Activated CD8-positive, alpha-beta memory T cell treated with anti-CD3 and anti-CD28 coated beads for 1 hour (primary cell): ENCODE results near the gene PLAC9.
"Not testable (repeated sequence)": the region's sequence is repeated elsewhere in the genome, so short reads cannot be mapped to it uniquely, and the experiment has no call there.

ENCODE experiments used
- DNase-seq, 2 donors: peaks; one replicate each; pipeline ENCODE4 v3.0.0-alpha.2; 2020; ENCODE audit warnings: low read depth in 1 of 2; ENCODE audit errors: extremely low read depth in 1 of 2

PLAC9 gene

GRCh38 chr10:80132299-80133139 lies at the start of gene PLAC9:
PLAC9 (plus strand) TSS chr10:80132730; CDS start chr10:80132763, 33 bp downstream.
- DNase-seq = no peak

- no peak for DNase-seq
Observed at GRCh38 chr10:80090121-80090520, 42.4 kb upstream of the PLAC9 start.

GRCh38 chr10:80094231-80094630 lies 38.3 kb upstream of the PLAC9 start:
- no peak for DNase-seq

DNA sequence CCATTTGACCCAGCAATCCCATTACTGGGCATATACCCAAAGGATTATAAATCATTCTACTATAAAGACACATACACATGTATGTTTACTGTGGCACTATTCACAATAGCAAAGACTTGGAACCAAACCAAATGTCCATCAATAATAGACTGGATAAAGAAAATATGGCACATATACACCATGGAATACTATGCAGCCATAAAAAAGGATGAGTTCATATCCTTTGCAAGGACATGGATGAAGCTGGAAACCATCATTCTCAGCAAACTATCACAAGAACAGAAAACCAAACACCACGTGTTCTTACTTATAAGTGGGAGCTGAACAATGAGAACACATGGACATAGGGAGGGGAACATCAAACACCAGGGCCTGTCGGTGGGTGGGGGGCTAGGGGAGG lies 34.3 kb upstream of the PLAC9 start:
- not testable (repeated sequence) for DNase-seq

GRCh38 chr10:80099295-80099694 lies 33.2 kb upstream of the PLAC9 start:
- DNase-seq = not testable (repeated sequence)

GRCh38 chr10:80100116-80100515 lies 32.4 kb upstream of the PLAC9 start:
- DNase-seq = no peak

GRCh38 chr10:80100861-80101695 lies 31.5 kb upstream of the PLAC9 start:
- DNase-seq = no peak

DNA sequence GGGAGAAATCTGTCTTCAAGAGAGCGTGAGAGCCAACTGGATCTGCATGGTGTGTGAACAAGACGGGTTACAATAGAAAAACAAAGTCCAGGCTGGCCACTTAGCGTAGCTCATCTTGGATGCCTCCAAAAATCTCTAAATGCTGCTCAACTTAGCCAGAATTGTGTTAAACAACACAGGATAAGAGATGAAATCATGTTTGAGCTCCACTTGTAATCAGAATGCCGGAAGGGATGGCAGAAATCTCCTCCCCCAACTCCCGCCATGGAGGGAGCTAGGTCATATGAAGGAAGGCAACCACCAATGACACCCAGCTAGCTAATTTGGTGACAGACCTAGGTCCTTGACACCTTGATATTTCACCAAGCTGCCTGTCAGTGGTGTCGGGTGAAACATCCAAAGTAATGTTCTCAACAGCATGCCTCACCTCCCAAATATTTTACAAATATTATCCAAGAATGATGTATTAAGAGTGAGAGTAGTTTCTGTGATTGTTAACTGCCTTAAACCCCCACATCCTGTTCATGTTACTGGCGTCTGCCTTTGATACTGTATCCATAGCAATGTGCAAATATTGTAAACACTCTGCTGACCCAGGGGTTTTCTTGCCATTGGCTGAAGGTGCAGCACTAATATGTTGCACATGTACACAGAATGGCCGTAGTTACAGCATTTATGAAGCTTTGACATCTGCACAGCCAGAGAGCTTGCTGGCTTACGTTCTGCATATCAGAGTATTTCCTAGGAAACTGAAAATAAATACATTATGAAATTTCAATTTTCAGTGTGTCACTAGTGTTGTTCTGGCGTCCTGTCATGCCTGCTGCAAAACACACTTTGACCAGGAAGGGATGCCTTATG lies 28.2 kb upstream of the PLAC9 start:
- DNase-seq = no peak

DNA sequence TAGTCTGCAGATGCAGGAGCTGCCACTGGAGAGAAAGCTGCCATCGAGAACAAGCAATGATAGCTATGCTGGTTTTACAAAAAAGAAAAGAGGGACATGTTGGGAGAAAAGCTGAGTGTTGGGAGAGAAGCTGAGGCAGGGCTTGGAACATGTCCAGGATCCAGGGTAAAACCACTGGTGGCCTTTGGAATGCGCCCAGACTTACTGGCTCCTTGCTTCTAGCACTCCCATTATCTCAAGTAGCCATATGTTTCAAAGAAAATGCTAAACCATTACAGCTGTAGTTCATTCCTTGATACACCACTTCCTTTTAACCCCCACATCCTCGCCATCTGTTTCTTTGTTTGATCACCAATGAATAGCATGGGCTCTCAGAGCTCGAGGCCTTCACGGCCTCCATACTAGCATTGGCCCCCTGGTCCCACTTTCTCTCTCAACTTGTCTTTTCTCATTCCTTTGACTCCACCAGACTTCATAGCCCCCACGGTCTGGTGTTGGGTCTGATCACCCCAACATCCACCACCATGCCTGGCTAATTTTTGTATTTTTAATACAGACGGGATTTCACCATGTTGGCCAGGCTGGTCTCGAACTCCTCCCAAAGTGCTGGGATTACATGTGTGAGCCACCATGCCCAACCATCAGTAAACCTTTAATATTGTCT lies 23.8 kb upstream of the PLAC9 start:
- DNase-seq = no peak

GRCh38 chr10:80110986-80111385 lies 21.5 kb upstream of the PLAC9 start:
- DNase-seq = no peak

GRCh38 chr10:80118669-80119068 lies 13.9 kb upstream of the PLAC9 start:
- no peak for DNase-seq

GRCh38 chr10:80122110-80122710 lies 10.3 kb upstream of the PLAC9 start:
- DNase-seq = no peak

DNA sequence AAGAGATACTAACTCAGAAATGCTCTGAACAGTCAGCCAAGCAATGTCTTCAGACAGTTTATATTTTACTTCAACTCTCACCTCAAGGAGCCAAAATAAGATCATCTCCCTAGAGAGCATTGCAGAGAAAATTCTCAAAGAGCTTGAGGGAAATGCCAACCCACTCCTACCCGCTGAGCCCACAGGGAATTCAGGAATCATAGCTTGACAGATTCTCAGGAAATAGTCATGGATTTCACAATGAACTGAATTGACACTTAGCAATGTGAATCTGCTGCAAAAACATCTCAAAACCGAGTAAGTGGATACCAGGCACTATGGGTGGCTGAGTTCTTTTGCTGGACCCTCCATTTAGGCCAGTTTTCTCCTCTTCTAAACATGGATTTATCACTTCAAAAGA lies 9.8 kb upstream of the PLAC9 start:
- no peak for DNase-seq

- DNase-seq = no peak
Observed at GRCh38 chr10:80126876-80127275, 5.7 kb upstream of the PLAC9 start.

DNA sequence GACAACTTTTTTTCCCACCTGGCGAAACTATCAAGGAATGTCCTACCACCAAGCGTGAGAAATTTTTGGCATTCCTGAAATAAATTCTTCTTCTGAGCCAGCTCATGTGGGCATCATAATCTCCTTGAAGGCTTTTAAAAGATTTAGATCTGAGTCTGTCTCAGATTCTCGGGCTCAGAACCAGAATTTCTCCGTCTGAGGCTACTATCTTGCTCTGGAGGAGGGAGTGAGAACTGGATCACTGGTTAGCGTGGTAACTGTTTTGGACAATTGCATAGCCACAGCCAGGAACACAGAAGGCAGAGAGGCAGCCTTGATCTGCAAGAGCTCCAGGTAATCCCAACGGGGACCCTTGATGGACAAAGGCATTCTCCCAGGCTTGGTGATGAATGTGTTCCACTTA lies 1.0 kb upstream of the PLAC9 start:
- no peak for DNase-seq

- no peak for DNase-seq
Observed at GRCh38 chr10:80133206-80133605, 676 bp downstream of the PLAC9 start.

DNA sequence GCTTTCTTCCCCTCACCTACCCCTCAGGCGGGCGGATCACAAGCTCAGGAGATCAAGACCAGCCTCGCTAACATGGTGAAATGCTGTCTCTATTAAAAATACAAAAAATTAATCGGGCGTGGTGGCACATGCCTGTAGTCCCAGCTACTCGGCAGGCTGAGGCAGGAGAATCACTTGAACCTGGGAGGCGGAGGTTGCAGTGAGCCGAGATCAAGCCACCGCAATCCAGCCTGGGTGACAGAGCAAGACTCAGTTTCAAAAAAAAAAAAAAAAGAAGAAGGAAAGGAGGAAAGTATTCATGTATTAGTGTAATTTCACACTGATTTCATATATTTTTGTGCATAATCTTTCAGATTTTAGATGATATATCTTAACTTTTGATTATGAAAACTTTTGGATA lies 1.2 kb downstream of the PLAC9 start:
- not testable (repeated sequence) for DNase-seq

DNA sequence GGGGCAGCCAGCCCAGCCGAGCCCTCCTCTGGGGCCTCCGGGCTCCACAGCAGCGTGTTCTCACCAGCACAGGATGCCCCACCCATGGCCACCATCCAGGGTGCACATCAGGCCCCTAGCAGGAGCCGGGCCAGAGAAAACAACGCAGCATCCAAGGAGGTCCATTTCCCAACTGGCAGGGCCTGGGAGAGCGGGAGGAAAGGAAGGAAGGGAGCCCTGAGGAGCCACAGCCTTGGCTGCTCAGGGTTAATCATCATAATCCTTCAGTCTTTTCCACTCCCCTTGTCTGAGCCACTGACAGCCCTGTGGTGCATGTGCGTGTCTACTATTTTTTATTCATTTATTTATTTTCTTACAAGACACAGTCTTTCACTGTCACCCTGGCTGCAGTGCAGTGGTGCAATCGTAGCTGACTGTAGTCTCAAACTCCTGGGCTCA lies 3.6 kb downstream of the PLAC9 start:
- no peak for DNase-seq

DNA sequence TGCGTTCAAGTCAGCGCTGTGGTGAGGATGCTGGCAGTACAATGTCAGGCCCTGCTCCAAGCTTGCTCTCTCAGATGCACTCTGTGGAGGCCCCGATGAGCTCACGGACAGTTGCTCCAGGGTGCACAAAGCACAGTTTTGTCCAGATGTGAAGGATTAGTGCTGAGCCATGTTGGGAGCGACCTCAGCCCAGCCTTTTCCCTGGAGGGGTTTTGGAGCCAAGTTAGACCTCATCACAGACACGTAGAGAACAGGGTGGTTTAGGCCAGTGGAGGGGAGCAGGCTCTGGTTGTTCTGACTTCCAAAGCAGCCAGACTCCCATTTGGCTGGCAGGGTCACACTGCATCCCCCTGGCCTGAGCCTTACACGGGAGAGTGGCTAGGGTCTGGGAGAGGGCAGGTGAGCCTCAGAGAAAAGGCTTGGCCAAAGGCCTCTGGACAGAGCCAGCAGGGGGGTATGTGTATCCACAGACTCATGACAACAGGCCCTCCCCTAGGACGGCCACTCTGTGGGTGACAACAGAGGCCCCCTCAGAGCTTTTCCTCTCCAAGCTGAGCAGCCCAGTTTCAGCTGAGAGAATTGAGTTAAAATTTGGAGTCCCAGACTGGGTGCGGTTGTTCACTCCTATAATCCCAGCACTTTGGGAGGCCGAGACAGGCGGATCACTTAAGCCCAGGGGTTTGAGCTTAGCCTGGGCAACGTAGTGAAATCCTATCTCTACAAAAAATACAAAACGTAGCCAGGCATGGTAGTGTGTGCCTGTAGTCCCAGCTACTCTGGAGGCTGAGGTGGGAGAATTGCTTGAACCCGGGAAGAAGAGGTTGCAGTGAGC lies 4.7 kb downstream of the PLAC9 start:
- no peak for DNase-seq
